Measurements from ENCODE around the gene TMBIM1. TPM values are rescaled to one million over a fixed set of nuclear protein-coding genes. Genes with fewer than 3 reads are reported as not detected.

Gene TMBIM1
- total RNA-seq, 4 donors from 2014 or later, result 272 to 341 (median 287) TPM

GRCh38 chr2:218269900-218270720 is 22.2 kb downstream of the TMBIM1 start, which contains the start of the genes AAMP and PNKD:
AAMP (minus strand) TSS chr2:218270137; CDS start chr2:218270086, 51 bp downstream.
PNKD (plus strand) TSS chr2:218270519; CDS start chr2:218270536, 17 bp downstream.
- peaks cover 32 to 38% of the 10 kb centered on the region in 2 donors for H3K36me3 ChIP-seq
- no peaks in the 10 kb centered on the region for H3K27me3 ChIP-seq
- H3K27ac ChIP-seq, result peak within 1 kb of the TSS; percentile 55 to 84 (median 83)
- H3K4me3 ChIP-seq (replicated peaks in 1 of 3), result peak within 1 kb of the TSS; percentile 29 to 88 (median 85)
- intact Hi-C loops (cut with DNase I), result loop anchor here (5.0 to 10.0 kb wide), 3 partner anchors 55 to 295 kb away; partner anchors contain the start of genes ARPC2, CNOT9 and USP37
- TF ChIP-seq POLR2A (IDR thresholded peaks at IDR 0.05) (peak in 1 of 2 donors; percentile 79), CTCF (IDR thresholded peaks at IDR 0.05) (peak in 1 of 6 experiments; percentile 13)
- 0% methylated on average over 30 to 39 of the region's 64 CpGs for WGBS, 2 donors
- H3K9me3 ChIP-seq, result no peaks in the 10 kb centered on the region
- H3K4me1 ChIP-seq, result peaks cover 32 to 46% of the 10 kb centered on the region in 2 donors
- peak; percentile 100 for DNase-seq

- peaks cover 22 to 24% of the 10 kb centered on the region in 2 donors for H3K4me1 ChIP-seq
- H3K27me3 ChIP-seq, result no peaks in the 10 kb centered on the region
- no peak overlapping the region for H3K27ac ChIP-seq
- intact Hi-C loops (cut with DNase I), result loop anchor here (10.0 kb wide), 2 partner anchors 52 to 298 kb away; partner anchors contain the start of genes ARPC2, CNOT9 and USP37
- H3K36me3 ChIP-seq, result peaks cover 34 to 35% of the 10 kb centered on the region in 2 donors
- WGBS, 2 donors, result 96% methylated on average over 6 of the region's 6 CpGs
- H3K9me3 ChIP-seq, result no peaks in the 10 kb centered on the region
- H3K4me3 ChIP-seq (replicated peaks in 1 of 3), result no peak overlapping the region
- TF ChIP-seq CTCF (IDR thresholded peaks at IDR 0.05), result no peak
- TF ChIP-seq POLR2A (IDR thresholded peaks at IDR 0.05), result no peak
- DNase-seq, result no peak
These were observed 25.0 kb downstream of the TMBIM1 start for GRCh38 chr2:218267259-218267658.

GRCh38 chr2:218266316-218266979 is 25.9 kb downstream of the TMBIM1 start:
- intact Hi-C loops (cut with DNase I), result loop anchor here (10.0 kb wide), 2 partner anchors 52 to 298 kb away; partner anchors contain the start of genes ARPC2, CNOT9 and USP37
- Histone ChIP-seq H3K36me3 (peaks cover 34 to 35% of the 10 kb centered on the region in 2 donors), H3K27ac (no peak overlapping the region), H3K9me3 (no peaks in the 10 kb centered on the region), H3K27me3 (no peaks in the 10 kb centered on the region), H3K4me1 (peaks cover 13 to 17% of the 10 kb centered on the region in 2 donors), H3K4me3 (replicated peaks in 1 of 3) (no peak overlapping the region)
- DNase-seq, result no peak
- TF ChIP-seq CTCF (IDR thresholded peaks at IDR 0.05) (no peak), POLR2A (IDR thresholded peaks at IDR 0.05) (no peak)
- 96 to 98% methylated on average over 8 to 13 of the region's 15 CpGs for WGBS, 2 donors

- no peaks in the 10 kb centered on the region for H3K9me3 ChIP-seq
- H3K27ac ChIP-seq, result no peak overlapping the region
- peaks cover 34 to 35% of the 10 kb centered on the region in 2 donors for H3K36me3 ChIP-seq
- H3K27me3 ChIP-seq, result no peaks in the 10 kb centered on the region
- peaks cover 8 to 15% of the 10 kb centered on the region in 2 donors for H3K4me1 ChIP-seq
- DNase-seq, result no peak
- no peak for TF ChIP-seq POLR2A (IDR thresholded peaks at IDR 0.05)
- no peak for TF ChIP-seq CTCF (IDR thresholded peaks at IDR 0.05)
- 89 to 90% methylated on average over 8 of the region's 8 CpGs for WGBS, 2 donors
- intact Hi-C loops (cut with DNase I), result loop anchor here (10.0 kb wide), 2 partner anchors 51 to 299 kb away; partner anchors contain the start of genes ARPC2, CNOT9 and USP37
- H3K4me3 ChIP-seq (replicated peaks in 1 of 3), result no peak overlapping the region
These were observed 26.7 kb downstream of the TMBIM1 start for GRCh38 chr2:218265626-218266025.

Data from thyroid gland (tissue), 4 donors.